K562 (cell line): ENCODE data around the gene GAK.

ENCODE experiments used
- BMI1 ChIP-seq: fragments of 150-350 bp; IDR thresholded peaks from 2 replicates; pipeline ENCODE4 v1.6.1; 2014; ENCODE audit warnings: low read length
- NFIC ChIP-seq: fragments of 450-650 bp; IDR thresholded peaks from 2 replicates; pipeline ENCODE4 v1.6.1; 2017; ENCODE audit warnings: mild to moderate bottlenecking, inconsistent platforms
- POLR2A ChIP-seq: fragments of 450-650 bp; conservative IDR thresholded peaks from 2 replicates; pipeline ENCODE4 v1.6.1; 2016
- STAT5B ChIP-seq: fragments of 250-450 bp; sonication (Bioruptor Pico); IDR thresholded peaks from 2 replicates; pipeline ENCODE4 v1.8.0; 2021; ENCODE audit warnings: mild to moderate bottlenecking, inconsistent platforms
- ZNF121 ChIP-seq: sonication (generic); formaldehyde crosslinking; conservative IDR thresholded peaks from 2 replicates; pipeline ENCODE4 v1.8.0; 2022; ENCODE audit warnings: missing genetic modification reagents

GRCh38 chr4:876780-877179, 55.3 kb downstream of the GAK start:
- no peak for TF ChIP-seq STAT5B (CRISPR knock-in tag)
- no peak for TF ChIP-seq POLR2A
- TF ChIP-seq NFIC, result no peak
- TF ChIP-seq ZNF121 (CRISPR knock-in tag), result no peak
- no peak for TF ChIP-seq BMI1
